Esophagus muscularis mucosa (tissue), 4 donors: ENCODE results near the gene ERN1.

ENCODE experiments used
- CTCF ChIP-seq, 3 experiments: fragments of 200-600 bp in 2 of 3; fragments of 450-650 bp in 1 of 3; sonication (generic) in 2 of 3; IDR thresholded peaks; one replicate each; pipeline ENCODE4 v1.5.1; 2017 to 2019; ENCODE audit warnings: antibody characterized with exemption in 3 of 3, mild to moderate bottlenecking in 2 of 3, moderate library complexity in 1 of 3
- EP300 ChIP-seq: sonication (generic); formaldehyde crosslinking; IDR thresholded peaks from one replicate; pipeline ENCODE4 v1.6.1; 2017; ENCODE audit warnings: antibody characterized with exemption
- POLR2A ChIP-seq: fragments of 450-650 bp; IDR thresholded peaks from one replicate; pipeline ENCODE4 v1.6.1; 2017; ENCODE audit warnings: antibody characterized with exemption, moderate library complexity, mild to moderate bottlenecking, low read depth
- POLR2AphosphoS5 ChIP-seq, 2 donors: sonication (generic); formaldehyde crosslinking; IDR thresholded peaks; one replicate each; pipeline ENCODE4 v1.6.1; 2017; ENCODE audit warnings: antibody characterized with exemption in 2 of 2

GRCh38 chr17:64060331-64060730 lies 69.6 kb downstream of the ERN1 start:
- no peak for TF ChIP-seq CTCF (IDR thresholded peaks at IDR 0.05)
- no peak for TF ChIP-seq POLR2A
- TF ChIP-seq EP300, result no peak
- TF ChIP-seq POLR2AphosphoS5 (IDR thresholded peaks at IDR 0.05), result no peak
